HepG2 (cell line): Measurements from ENCODE around the gene TUBAL3.

ENCODE experiments used
- FOSL2 ChIP-seq: sonication (generic); formaldehyde crosslinking; IDR thresholded peaks from 2 replicates; pipeline ENCODE4 v1.4.0; 2020; ENCODE audit warnings: missing genetic modification reagents
- HDAC1 ChIP-seq: sonication (generic); formaldehyde crosslinking; IDR thresholded peaks from 2 replicates; pipeline ENCODE4 v1.5.1; 2020; ENCODE audit warnings: mild to moderate bottlenecking, missing genetic modification reagents
- HOXA7 ChIP-seq: sonication (generic); formaldehyde crosslinking; IDR thresholded peaks from 2 replicates; pipeline ENCODE4 v1.8.1; 2022; ENCODE audit warnings: mild to moderate bottlenecking, missing genetic modification reagents, moderate library complexity
- TAF1 ChIP-seq: sonication (generic); formaldehyde crosslinking; IDR thresholded peaks from 2 replicates; pipeline ENCODE4 v1.4.0; 2020; ENCODE audit warnings: missing genetic modification reagents
- TBL1XR1 ChIP-seq: fragments of 150-350 bp; IDR thresholded peaks from 2 replicates; pipeline ENCODE4 v1.6.1; 2014; ENCODE audit warnings: borderline replicate concordance, low read length; ENCODE audit not compliant: partially characterized antibody
- TCF12 ChIP-seq, 2 experiments: fragments of 450-650 bp in 1 of 2; sonication (generic) in 1 of 2; formaldehyde crosslinking in 1 of 2; IDR thresholded peaks; 2 replicates each; pipeline versions ENCODE4 v1.6.1 to v1.8.0; 2017 to 2022; ENCODE audit warnings: antibody characterized with exemption in 1 of 2, mild to moderate bottlenecking in 1 of 2, missing genetic modification reagents in 1 of 2, moderate library complexity in 1 of 2
- ZKSCAN5 ChIP-seq: sonication (generic); formaldehyde crosslinking; IDR thresholded peaks from 2 replicates; pipeline ENCODE4 v1.5.1; 2020; ENCODE audit warnings: mild to moderate bottlenecking, missing genetic modification reagents
- ZNF274 ChIP-seq: sonication (generic); formaldehyde crosslinking; IDR thresholded peaks from 2 replicates; pipeline ENCODE4 v1.5.1; 2020; ENCODE audit warnings: mild to moderate bottlenecking, missing genetic modification reagents
- TF ChIP-seq, protein P1 (sequence below), 2 experiments: sonication (generic) in 1 of 2; formaldehyde crosslinking in 1 of 2; IDR thresholded peaks; 2 replicates each; pipeline versions ENCODE4 v1.5.1 to v1.6.1; 2011 to 2020; ENCODE audit warnings: borderline replicate concordance in 1 of 2, low read depth in 1 of 2, low read length in 1 of 2, mild to moderate bottlenecking in 1 of 2, missing genetic modification reagents in 1 of 2, moderate library complexity in 1 of 2
- TF ChIP-seq, protein P2 (sequence below): sonication (generic); formaldehyde crosslinking; IDR thresholded peaks from 2 replicates; pipeline ENCODE4 v1.9.0; 2021; ENCODE audit warnings: missing genetic modification reagents, borderline replicate concordance

DNA sequence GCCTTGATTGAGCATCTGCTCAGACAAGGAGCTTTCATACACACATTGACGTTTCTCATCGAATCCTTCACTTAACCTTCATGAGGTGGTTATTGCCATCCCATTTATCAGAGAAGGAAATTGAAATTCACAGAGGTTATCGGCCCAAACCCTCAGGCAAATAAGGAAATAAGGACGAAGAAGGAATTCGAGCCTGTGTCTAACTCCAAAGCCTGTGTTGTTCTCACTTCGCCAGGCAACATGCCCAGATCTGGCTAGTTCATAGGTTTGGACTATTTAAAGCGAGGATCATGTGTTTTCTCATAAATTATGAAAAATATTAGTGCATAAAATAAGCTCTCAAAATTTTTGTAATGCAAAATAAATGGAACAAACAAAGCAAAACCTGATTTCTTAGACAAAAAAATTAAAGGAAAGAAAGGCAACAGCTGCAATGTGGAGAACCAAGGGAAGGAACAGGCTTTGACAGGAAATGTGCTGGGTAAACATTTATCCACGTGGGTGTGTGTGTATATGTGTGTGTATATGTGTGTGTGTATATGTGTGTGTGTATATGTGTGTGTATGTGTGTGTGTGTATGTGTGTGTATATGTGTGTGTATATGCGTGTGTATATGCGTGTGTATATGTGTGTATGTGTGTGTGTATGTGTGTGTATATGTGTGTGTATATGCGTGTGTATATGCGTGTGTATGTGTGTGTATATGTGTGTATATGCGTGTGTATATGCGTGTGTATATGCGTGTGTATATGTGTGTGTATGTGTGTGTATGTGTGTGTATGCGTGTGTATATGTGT lies 35.1 kb downstream of the TUBAL3 start:
- TF ChIP-seq FOSL2 (CRISPR knock-in tag) (no peak), HOXA7 (CRISPR knock-in tag) (no peak), TBL1XR1 (no peak), TCF12 (IDR thresholded peaks at IDR 0.05) (no peak), TCF12 (CRISPR knock-in tag; IDR thresholded peaks at IDR 0.05) (no peak), ZKSCAN5 (CRISPR knock-in tag) (no peak), ZNF274 (CRISPR knock-in tag) (no peak), TAF1 (CRISPR knock-in tag) (no peak), HDAC1 (CRISPR knock-in tag) (no peak)
- TF ChIP-seq, protein P1, sequence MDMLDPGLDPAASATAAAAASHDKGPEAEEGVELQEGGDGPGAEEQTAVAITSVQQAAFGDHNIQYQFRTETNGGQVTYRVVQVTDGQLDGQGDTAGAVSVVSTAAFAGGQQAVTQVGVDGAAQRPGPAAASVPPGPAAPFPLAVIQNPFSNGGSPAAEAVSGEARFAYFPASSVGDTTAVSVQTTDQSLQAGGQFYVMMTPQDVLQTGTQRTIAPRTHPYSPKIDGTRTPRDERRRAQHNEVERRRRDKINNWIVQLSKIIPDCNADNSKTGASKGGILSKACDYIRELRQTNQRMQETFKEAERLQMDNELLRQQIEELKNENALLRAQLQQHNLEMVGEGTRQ (IDR thresholded peaks at IDR 0.05; ENCODE audit: low read depth, low read length) = no peak
- TF ChIP-seq, protein P1 (CRISPR knock-in tag; IDR thresholded peaks at IDR 0.05; ENCODE audit: borderline replicate concordance) = no peak
- TF ChIP-seq, protein P2, sequence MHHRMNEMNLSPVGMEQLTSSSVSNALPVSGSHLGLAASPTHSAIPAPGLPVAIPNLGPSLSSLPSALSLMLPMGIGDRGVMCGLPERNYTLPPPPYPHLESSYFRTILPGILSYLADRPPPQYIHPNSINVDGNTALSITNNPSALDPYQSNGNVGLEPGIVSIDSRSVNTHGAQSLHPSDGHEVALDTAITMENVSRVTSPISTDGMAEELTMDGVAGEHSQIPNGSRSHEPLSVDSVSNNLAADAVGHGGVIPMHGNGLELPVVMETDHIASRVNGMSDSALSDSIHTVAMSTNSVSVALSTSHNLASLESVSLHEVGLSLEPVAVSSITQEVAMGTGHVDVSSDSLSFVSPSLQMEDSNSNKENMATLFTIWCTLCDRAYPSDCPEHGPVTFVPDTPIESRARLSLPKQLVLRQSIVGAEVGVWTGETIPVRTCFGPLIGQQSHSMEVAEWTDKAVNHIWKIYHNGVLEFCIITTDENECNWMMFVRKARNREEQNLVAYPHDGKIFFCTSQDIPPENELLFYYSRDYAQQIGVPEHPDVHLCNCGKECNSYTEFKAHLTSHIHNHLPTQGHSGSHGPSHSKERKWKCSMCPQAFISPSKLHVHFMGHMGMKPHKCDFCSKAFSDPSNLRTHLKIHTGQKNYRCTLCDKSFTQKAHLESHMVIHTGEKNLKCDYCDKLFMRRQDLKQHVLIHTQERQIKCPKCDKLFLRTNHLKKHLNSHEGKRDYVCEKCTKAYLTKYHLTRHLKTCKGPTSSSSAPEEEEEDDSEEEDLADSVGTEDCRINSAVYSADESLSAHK (CRISPR knock-in tag) = no peak
